ENCODE results near the gene NRARP.

Gene NRARP

GRCh38 chr9:137255448-137256114 lies 46.5 kb downstream of the NRARP start (continued):
- TF ChIP-seq CTCF (tag by site-specific recombination; IDR thresholded peaks at IDR 0.05) (no peak), KLF16 (tag by site-specific recombination; IDR thresholded peaks at IDR 0.05) (no peak), KLF8 (tag by site-specific recombination; IDR thresholded peaks at IDR 0.05) (peak; percentile 49; the same call in 1 of the 2 replicates), ZNF416 (tag by site-specific recombination; IDR thresholded peaks at IDR 0.05) (no peak), ZNF350 (tag by site-specific recombination; IDR thresholded peaks at IDR 0.05) (no peak), ZNF157 (tag by site-specific recombination; IDR thresholded peaks at IDR 0.05) (no peak), ZNF341 (tag by site-specific recombination; IDR thresholded peaks at IDR 0.05; ENCODE audit: low read depth) (0 out of 2 replicates have a peak, but pooled peaks have one; percentile 30), ZNF138 (tag by site-specific recombination; IDR thresholded peaks at IDR 0.05; ENCODE audit: borderline replicate concordance) (no peak), EGR2 (tag by site-specific recombination; IDR thresholded peaks at IDR 0.05; ENCODE audit: low read depth) (no peak), ZNF155 (tag by site-specific recombination; IDR thresholded peaks at IDR 0.05) (no peak), ZEB2 (tag by site-specific recombination; IDR thresholded peaks at IDR 0.05) (no peak), ZBTB8A (tag by site-specific recombination; IDR thresholded peaks at IDR 0.05) (no peak; the same call in 1 of the 2 replicates), SP2 (tag by site-specific recombination; IDR thresholded peaks at IDR 0.05) (peak; percentile 43), GLIS1 (tag by site-specific recombination; IDR thresholded peaks at IDR 0.05) (peak; percentile 39; the same call in 1 of the 2 replicates), SALL2 (tag by site-specific recombination; IDR thresholded peaks at IDR 0.05; ENCODE audit: borderline replicate concordance) (no peak), YY1 (tag by site-specific recombination; IDR thresholded peaks at IDR 0.05) (0 out of 2 replicates have a peak, but pooled peaks have one; percentile 2), ZNF768 (tag by site-specific recombination; IDR thresholded peaks at IDR 0.05) (no peak), KLF7 (tag by site-specific recombination; IDR thresholded peaks at IDR 0.05; ENCODE audit: borderline replicate concordance) (peak; percentile 59; the same call in 1 of the 2 replicates), ZNF623 (tag by site-specific recombination; IDR thresholded peaks at IDR 0.05) (no peak), ZNF292 (tag by site-specific recombination; IDR thresholded peaks at IDR 0.05; ENCODE audit: borderline replicate concordance, low read depth) (no peak), ZBTB1 (tag by site-specific recombination; IDR thresholded peaks at IDR 0.05) (peak; percentile 85; the same call in 1 of the 2 replicates), ZNF48 (tag by site-specific recombination; IDR thresholded peaks at IDR 0.05) (no peak), ZNF140 (tag by site-specific recombination; IDR thresholded peaks at IDR 0.05) (no peak), ZNF571 (tag by site-specific recombination; IDR thresholded peaks at IDR 0.05) (no peak), ZNF488 (tag by site-specific recombination; IDR thresholded peaks at IDR 0.05) (no peak), GLIS2 (tag by site-specific recombination; IDR thresholded peaks at IDR 0.05) (peak; percentile 63), HOXD13 (CRISPR knock-in tag; IDR thresholded peaks at IDR 0.05; ENCODE audit: borderline replicate concordance) (no peak), PRDM4 (tag by site-specific recombination; IDR thresholded peaks at IDR 0.05) (no peak), FEZF1 (tag by site-specific recombination; IDR thresholded peaks at IDR 0.05) (no peak)
- TF ChIP-seq, protein P1, sequence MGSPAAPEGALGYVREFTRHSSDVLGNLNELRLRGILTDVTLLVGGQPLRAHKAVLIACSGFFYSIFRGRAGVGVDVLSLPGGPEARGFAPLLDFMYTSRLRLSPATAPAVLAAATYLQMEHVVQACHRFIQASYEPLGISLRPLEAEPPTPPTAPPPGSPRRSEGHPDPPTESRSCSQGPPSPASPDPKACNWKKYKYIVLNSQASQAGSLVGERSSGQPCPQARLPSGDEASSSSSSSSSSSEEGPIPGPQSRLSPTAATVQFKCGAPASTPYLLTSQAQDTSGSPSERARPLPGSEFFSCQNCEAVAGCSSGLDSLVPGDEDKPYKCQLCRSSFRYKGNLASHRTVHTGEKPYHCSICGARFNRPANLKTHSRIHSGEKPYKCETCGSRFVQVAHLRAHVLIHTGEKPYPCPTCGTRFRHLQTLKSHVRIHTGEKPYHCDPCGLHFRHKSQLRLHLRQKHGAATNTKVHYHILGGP (tag by site-specific recombination; IDR thresholded peaks at IDR 0.05), result no peak
- TF ChIP-seq, protein P2, sequence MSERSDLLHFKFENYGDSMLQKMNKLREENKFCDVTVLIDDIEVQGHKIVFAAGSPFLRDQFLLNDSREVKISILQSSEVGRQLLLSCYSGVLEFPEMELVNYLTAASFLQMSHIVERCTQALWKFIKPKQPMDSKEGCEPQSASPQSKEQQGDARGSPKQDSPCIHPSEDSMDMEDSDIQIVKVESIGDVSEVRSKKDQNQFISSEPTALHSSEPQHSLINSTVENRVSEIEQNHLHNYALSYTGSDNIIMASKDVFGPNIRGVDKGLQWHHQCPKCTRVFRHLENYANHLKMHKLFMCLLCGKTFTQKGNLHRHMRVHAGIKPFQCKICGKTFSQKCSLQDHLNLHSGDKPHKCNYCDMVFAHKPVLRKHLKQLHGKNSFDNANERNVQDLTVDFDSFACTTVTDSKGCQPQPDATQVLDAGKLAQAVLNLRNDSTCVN (tag by site-specific recombination; optimal IDR thresholded peaks at IDR 0.05), result peak; percentile 45
- TF ChIP-seq, protein P3, sequence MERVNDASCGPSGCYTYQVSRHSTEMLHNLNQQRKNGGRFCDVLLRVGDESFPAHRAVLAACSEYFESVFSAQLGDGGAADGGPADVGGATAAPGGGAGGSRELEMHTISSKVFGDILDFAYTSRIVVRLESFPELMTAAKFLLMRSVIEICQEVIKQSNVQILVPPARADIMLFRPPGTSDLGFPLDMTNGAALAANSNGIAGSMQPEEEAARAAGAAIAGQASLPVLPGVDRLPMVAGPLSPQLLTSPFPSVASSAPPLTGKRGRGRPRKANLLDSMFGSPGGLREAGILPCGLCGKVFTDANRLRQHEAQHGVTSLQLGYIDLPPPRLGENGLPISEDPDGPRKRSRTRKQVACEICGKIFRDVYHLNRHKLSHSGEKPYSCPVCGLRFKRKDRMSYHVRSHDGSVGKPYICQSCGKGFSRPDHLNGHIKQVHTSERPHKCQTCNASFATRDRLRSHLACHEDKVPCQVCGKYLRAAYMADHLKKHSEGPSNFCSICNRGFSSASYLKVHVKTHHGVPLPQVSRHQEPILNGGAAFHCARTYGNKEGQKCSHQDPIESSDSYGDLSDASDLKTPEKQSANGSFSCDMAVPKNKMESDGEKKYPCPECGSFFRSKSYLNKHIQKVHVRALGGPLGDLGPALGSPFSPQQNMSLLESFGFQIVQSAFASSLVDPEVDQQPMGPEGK (tag by site-specific recombination; IDR thresholded peaks at IDR 0.05), result peak; percentile 19
